HepG2 (cell line): ENCODE data around the gene ZSWIM6. TPM values are rescaled to one million over a fixed set of nuclear protein-coding genes. Genes with fewer than 3 reads are reported as not detected.

ENCODE experiments used
- ATAC-seq: fragments of 200-7000 bp; cut with Tn5 transposase; 3 replicates; pipeline ENCODE4 v1.9.1; 2020; ENCODE audit warnings: mild to moderate bottlenecking, moderate library complexity
- BruUV-seq: library from RNA; stranded (reverse); fragments of 400-500 nt; replicated peaks from 2 replicates; lab custom pipeline; 2021; lab: Mats Ljungman, UMichigan
- CTCF ChIA-PET: fragments of 300-600 bp; formaldehyde crosslinking; extraction: SDS; loops from one replicate; lab custom pipeline; 2021; ENCODE audit warnings: low total read pairs, inconsistent platforms, low intra/inter-chr PET ratio; lab: Yijun Ruan, JAX
- POLR2A ChIA-PET: fragments of 350-600 bp; sonication (Branson Sonifier 250); formaldehyde crosslinking; loops from one replicate; lab custom pipeline; 2020; ENCODE audit warnings: antibody characterized with exemption, inconsistent platforms; lab: Yijun Ruan, JAX
- DNase-seq: peaks from one replicate; pipeline ENCODE4 v3.0.0-alpha.2; 2015; ENCODE audit warnings: low spot score
- FAIRE-seq: peaks from 3 replicates; lab custom pipeline; 2011; peaks lifted over from hg19 to GRCh38; lab: Jason Lieb, UNC
- H2AFZ ChIP-seq: one replicate; pipeline ENCODE4 v1.6.1; 2011; ENCODE audit warnings: low read length, inconsistent platforms
- H3K27ac ChIP-seq: fragments of 300-600 bp; 3 replicates; pipeline ENCODE4 v1.8.0; 2011; ENCODE audit warnings: mixed run types, mild to moderate bottlenecking, mixed read lengths, low read length, inconsistent platforms; ENCODE audit not compliant: insufficient read depth; ENCODE audit errors: extremely low read length
- H3K27me3 ChIP-seq, 2 experiments: fragments of 200-600 bp in 1 of 2; 2 replicates in 1 of 2; 3 replicates in 1 of 2; pipeline versions ENCODE4 v1.6.0 to v1.8.0; 2011; ENCODE audit warnings: low read length in 2 of 2, mild to moderate bottlenecking in 2 of 2, moderate library complexity in 2 of 2, inconsistent platforms in 1 of 2; ENCODE audit not compliant: insufficient read depth in 2 of 2, control insufficient read depth in 1 of 2
- H3K36me3 ChIP-seq, 2 experiments: fragments of 200-600 bp in 1 of 2; replicated peaks in 1 of 2; 2 replicates in 1 of 2; 3 replicates in 1 of 2; pipeline versions ENCODE4 v1.5.1 to v1.8.0; 2011; ENCODE audit warnings: low read length in 2 of 2, inconsistent platforms in 1 of 2; ENCODE audit not compliant: insufficient read depth in 2 of 2, control insufficient read depth in 1 of 2
- H3K4me1 ChIP-seq: 2 replicates; pipeline ENCODE4 v1.5.1; 2012; ENCODE audit warnings: low read length, inconsistent platforms; ENCODE audit not compliant: insufficient read depth
- H3K4me2 ChIP-seq: 2 replicates; pipeline ENCODE4 v1.6.0; 2011; ENCODE audit warnings: low read depth, low read length, inconsistent platforms
- H3K4me3 ChIP-seq, 3 experiments: fragments of 200-600 bp in 1 of 3; sonication (generic), shearing (Covaris generic) in 1 of 3; replicated peaks in 1 of 3; 2 replicates each; pipeline ENCODE4 v1.5.1; 2011 to 2016; ENCODE audit warnings: low read length in 3 of 3, inconsistent platforms in 2 of 3, low read depth in 2 of 3, mild to moderate bottlenecking in 2 of 3, control low read depth in 1 of 3, mixed read lengths in 1 of 3; ENCODE audit not compliant: insufficient read depth in 1 of 3
- H3K79me2 ChIP-seq: one replicate; pipeline ENCODE4 v1.6.1; 2011; ENCODE audit warnings: low read length, inconsistent platforms; ENCODE audit not compliant: insufficient read depth
- H3K9ac ChIP-seq: 2 replicates; pipeline ENCODE4 v1.6.0; 2011; ENCODE audit warnings: mild to moderate bottlenecking, low read depth, low read length, inconsistent platforms; ENCODE audit not compliant: insufficient read depth
- H3K9me3 ChIP-seq: 2 replicates; pipeline ENCODE4 v1.5.1; 2012; ENCODE audit warnings: mild to moderate bottlenecking, low read length
- H4K20me1 ChIP-seq: 2 replicates; pipeline ENCODE4 v1.6.0; 2011; ENCODE audit warnings: inconsistent platforms, mild to moderate bottlenecking, low read length, moderate library complexity; ENCODE audit not compliant: insufficient read depth
- ARHGAP35 ChIP-seq: sonication (generic); formaldehyde crosslinking; IDR thresholded peaks from 2 replicates; pipeline ENCODE4 v1.9.0; 2022; ENCODE audit warnings: mild to moderate bottlenecking, inconsistent platforms, moderate library complexity, missing genetic modification reagents, borderline replicate concordance
- GFI1 ChIP-seq: sonication (generic); formaldehyde crosslinking; IDR thresholded peaks from 2 replicates; pipeline ENCODE4 v1.5.0; 2020; ENCODE audit warnings: missing genetic modification reagents, mild to moderate bottlenecking, borderline replicate concordance
- GZF1 ChIP-seq: sonication (generic); formaldehyde crosslinking; IDR thresholded peaks from 2 replicates; pipeline ENCODE4 v1.5.1; 2020; ENCODE audit warnings: mild to moderate bottlenecking, missing genetic modification reagents
- PCBP1 ChIP-seq: fragments of 200-400 bp; formaldehyde crosslinking; IDR thresholded peaks from 2 replicates; pipeline ENCODE4 v1.6.1; 2017; ENCODE audit warnings: mild to moderate bottlenecking, low read depth, low read length, borderline replicate concordance
- RFXANK ChIP-seq: IDR thresholded peaks from 2 replicates; pipeline ENCODE4 v1.6.1; 2016
- STAT5B ChIP-seq: sonication (generic); formaldehyde crosslinking; IDR thresholded peaks from 2 replicates; pipeline ENCODE4 v1.4.0; 2020; ENCODE audit warnings: missing genetic modification reagents
- ZBTB8A ChIP-seq: sonication (generic); formaldehyde crosslinking; IDR thresholded peaks from 2 replicates; pipeline ENCODE4 v1.4.0; 2020; ENCODE audit warnings: mild to moderate bottlenecking, low read depth, missing genetic modification reagents, borderline replicate concordance
- ZNF432 ChIP-seq: sonication (generic); formaldehyde crosslinking; IDR thresholded peaks from 2 replicates; pipeline ENCODE4 v1.5.0; 2020; ENCODE audit warnings: missing genetic modification reagents, mild to moderate bottlenecking, borderline replicate concordance
- ZNF468 ChIP-seq: sonication (generic); formaldehyde crosslinking; IDR thresholded peaks from 2 replicates; pipeline ENCODE4 v1.8.0; 2022; ENCODE audit warnings: mild to moderate bottlenecking, moderate library complexity, missing genetic modification reagents
- ZNF484 ChIP-seq: sonication (generic); formaldehyde crosslinking; IDR thresholded peaks from 2 replicates; pipeline ENCODE4 v1.5.1; 2020; ENCODE audit warnings: mild to moderate bottlenecking, low read depth, missing genetic modification reagents, borderline replicate concordance
- ZNF746 ChIP-seq: sonication (generic); formaldehyde crosslinking; IDR thresholded peaks from 2 replicates; pipeline ENCODE4 v1.8.0; 2022; ENCODE audit warnings: mild to moderate bottlenecking, missing genetic modification reagents
- ZNF781 ChIP-seq: sonication (generic); formaldehyde crosslinking; IDR thresholded peaks from 2 replicates; pipeline ENCODE4 v1.5.1; 2020; ENCODE audit warnings: borderline replicate concordance, mild to moderate bottlenecking, missing genetic modification reagents; ENCODE audit errors: not compliant biosample characterization
- WGBS: methylation state at CpG from one replicate; pipeline ENCODE4 v1.1.6; 2017; ENCODE audit warnings: low lambda C conversion rate; 5-methylcytosine and 5-hydroxymethylcytosine counted together
- in situ Hi-C: cut with HindIII; loops from 2 replicates; pipeline ENCODE4 v1.10.0; 2017; ENCODE audit warnings: low pct_unique_long_range_greater_than_20kb; ENCODE audit not compliant: extremely low pct_ligation_motif_present
- intact Hi-C: fragments of 100-400 bp; cut with micrococcal nuclease; formaldehyde crosslinking; loops from one replicate; pipeline ENCODE4 v1.10.0; 2022; ENCODE audit not compliant: unreplicated experiment
- polyA plus RNA-seq, 8 experiments: library from polyadenylated mRNA; depleted of rRNA in 3 of 8; stranded (reverse) in 7 of 8; unstranded in 1 of 8; fragments of >200 nt; fragmentation: Illumina TruSeq in 4 of 8; extraction: Trizol in 4 of 8; gene quantifications; 2 replicates each; pipeline versions ENCODE4 v1.2.1 to v1.2.3, GENCODE V29; 2011 to 2016; ENCODE audit warnings: low read depth in 4 of 8, missing spikeins in 1 of 8, mixed read lengths in 1 of 8; ENCODE audit not compliant: insufficient read depth in 1 of 8
- total RNA-seq, 5 experiments: library from RNA; depleted of rRNA; stranded (reverse); fragments of >200 nt; fragmentation: Illumina TruSeq; extraction: Trizol; gene quantifications; 2 replicates each; pipeline ENCODE4 v1.2.3, GENCODE V29; 2016; ENCODE audit warnings: low read depth in 1 of 5
- TF ChIP-seq, protein P1 (sequence below): sonication (generic); formaldehyde crosslinking; IDR thresholded peaks from 2 replicates; pipeline ENCODE4 v1.8.0; 2022; ENCODE audit warnings: missing genetic modification reagents, mild to moderate bottlenecking, borderline replicate concordance

ZSWIM6 gene
- total and polyA plus RNA-seq, 2 of the 13 experiments (the other 11 are each of a cell fraction or from before 2014, with no cell fraction given), result 0.82 to 1.9 TPM

DNA sequence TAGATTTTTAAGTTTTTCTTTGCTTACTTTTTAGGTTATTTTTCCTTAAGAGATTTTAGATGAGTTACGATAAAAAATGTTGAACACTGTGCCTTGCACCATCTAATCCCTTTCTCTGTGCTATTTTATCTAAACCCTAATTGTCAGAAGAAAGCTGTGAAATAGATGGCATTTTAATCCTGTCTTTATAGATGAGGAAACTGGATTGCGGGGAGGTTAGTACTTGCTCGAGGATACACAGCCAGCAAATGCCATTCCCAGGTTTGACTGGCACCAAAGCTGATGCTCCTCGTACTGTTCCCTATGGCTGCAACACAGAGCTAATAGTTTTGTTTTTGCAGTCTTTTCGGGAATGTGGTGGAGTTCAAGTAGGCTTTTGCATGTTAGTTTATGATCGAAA, 82.7 kb downstream of the ZSWIM6 start:
- CTCF ChIA-PET, result no interaction called here
- no peak overlapping the region for H2AFZ ChIP-seq
- H3K4me2 ChIP-seq, result no peak overlapping the region
- H3K9me3 ChIP-seq, result no peaks in the 10 kb centered on the region
- TF ChIP-seq GFI1 (CRISPR knock-in tag) (no peak), ZNF432 (CRISPR knock-in tag) (no peak), ZNF746 (no peak), ZBTB8A (CRISPR knock-in tag) (no peak), ARHGAP35 (no peak), PCBP1 (no peak), STAT5B (no peak), GZF1 (no peak), ZNF484 (CRISPR knock-in tag) (no peak), ZNF781 (CRISPR knock-in tag) (no peak), RFXANK (CRISPR knock-in tag) (no peak), ZNF468 (CRISPR knock-in tag) (no peak)
- TF ChIP-seq, protein P1, sequence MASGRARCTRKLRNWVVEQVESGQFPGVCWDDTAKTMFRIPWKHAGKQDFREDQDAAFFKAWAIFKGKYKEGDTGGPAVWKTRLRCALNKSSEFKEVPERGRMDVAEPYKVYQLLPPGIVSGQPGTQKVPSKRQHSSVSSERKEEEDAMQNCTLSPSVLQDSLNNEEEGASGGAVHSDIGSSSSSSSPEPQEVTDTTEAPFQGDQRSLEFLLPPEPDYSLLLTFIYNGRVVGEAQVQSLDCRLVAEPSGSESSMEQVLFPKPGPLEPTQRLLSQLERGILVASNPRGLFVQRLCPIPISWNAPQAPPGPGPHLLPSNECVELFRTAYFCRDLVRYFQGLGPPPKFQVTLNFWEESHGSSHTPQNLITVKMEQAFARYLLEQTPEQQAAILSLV (CRISPR knock-in tag), result no peak
- H3K9ac ChIP-seq, result no peak overlapping the region
- 0 out of 2 replicates have a peak, but pooled peaks cover 2% of the 10 kb centered on the region for H3K4me1 ChIP-seq
- no peaks in the 10 kb centered on the region for H3K79me2 ChIP-seq
- no peaks in the 10 kb centered on the region for H4K20me1 ChIP-seq
- no peak for ATAC-seq
- in situ Hi-C loops, result no loop called here
- no peak overlapping the region for H3K4me3 ChIP-seq
- H3K27me3 ChIP-seq, result no peaks in the 10 kb centered on the region
- BruUV-seq, result no TSS peak
- 74% methylated on average over 6 of the region's 6 CpGs for WGBS
- intact Hi-C loops, result no loop called here
- H3K27ac ChIP-seq, result no peak overlapping the region
- POLR2A ChIA-PET, result no interaction called here
- FAIRE-seq, result no peak
- no peaks in the 10 kb centered on the region for H3K36me3 ChIP-seq
- DNase-seq, result no peak
